Mesothelial cell of epicardium (in vitro differentiated cells): ENCODE measurements around the gene FXYD3. TPM values are rescaled to one million over a fixed set of nuclear protein-coding genes. Genes with fewer than 3 reads are reported as not detected.

Source experiments
- DNase-seq, 2 experiments: peaks; one replicate each; pipeline ENCODE4 v3.0.0; 2021; ENCODE audit warnings: low spot score in 2 of 2; ENCODE audit not compliant: unreplicated experiment in 2 of 2
- H3K27ac Mint-ChIP-seq: 2 replicates; pipeline ENCODE4 v1.8.0; 2021; ENCODE audit warnings: mixed read lengths
- H3K27me3 Mint-ChIP-seq: 2 replicates; pipeline ENCODE4 v1.8.0; 2021; ENCODE audit warnings: low read depth, mixed read lengths
- H3K36me3 Mint-ChIP-seq: 2 replicates; pipeline ENCODE4 v1.8.0; 2021; ENCODE audit warnings: mixed read lengths
- H3K4me1 Mint-ChIP-seq: 2 replicates; pipeline ENCODE4 v1.8.0; 2021; ENCODE audit warnings: mixed read lengths
- H3K4me3 Mint-ChIP-seq: 2 replicates; pipeline ENCODE4 v1.8.0; 2021; ENCODE audit warnings: mild to moderate bottlenecking, moderate library complexity, mixed read lengths
- H3K9me3 Mint-ChIP-seq: 2 replicates; pipeline ENCODE4 v1.8.0; 2021; ENCODE audit warnings: mixed read lengths
- CTCF ChIP-seq: fragments of 200-600 bp; sonication (generic); IDR thresholded peaks from one replicate; pipeline ENCODE4 v1.5.0; 2021; ENCODE audit warnings: antibody characterized with exemption; ENCODE audit not compliant: unreplicated experiment
- total RNA-seq: library from RNA; stranded (reverse); gene quantifications from 3 replicates; pipeline ENCODE4 v1.2.1, GENCODE V29; 2021

The FXYD3 gene
- total RNA-seq, 1 donor from 2014 or later = 5.5 TPM

GRCh38 chr19:35070471-35070870 lies 45.2 kb upstream of the FXYD3 start:
- peaks cover 2% of the 10 kb centered on the region for H3K27me3 Mint-ChIP-seq
- no peak overlapping the region for H3K27ac Mint-ChIP-seq
- H3K4me3 Mint-ChIP-seq = no peak overlapping the region
- no peak for DNase-seq
- no peaks in the 10 kb centered on the region for H3K36me3 Mint-ChIP-seq
- H3K9me3 Mint-ChIP-seq = no peaks in the 10 kb centered on the region
- TF ChIP-seq CTCF = no peak
- H3K4me1 Mint-ChIP-seq = peaks cover 20% of the 10 kb centered on the region

- no peaks in the 10 kb centered on the region for H3K36me3 Mint-ChIP-seq
- H3K9me3 Mint-ChIP-seq = no peaks in the 10 kb centered on the region
- peaks cover 2% of the 10 kb centered on the region for H3K27me3 Mint-ChIP-seq
- H3K27ac Mint-ChIP-seq = no peak overlapping the region
- H3K4me3 Mint-ChIP-seq = no peak overlapping the region
- H3K4me1 Mint-ChIP-seq = peaks cover 9% of the 10 kb centered on the region
- no peak for DNase-seq
- TF ChIP-seq CTCF = no peak
Measured at GRCh38 chr19:35073516-35073915, 42.1 kb upstream of the FXYD3 start.

GRCh38 chr19:35073941-35074340 lies 41.7 kb upstream of the FXYD3 start:
- Mint-ChIP-seq H3K27me3 (peaks cover 4% of the 10 kb centered on the region), H3K4me1 (peaks cover 5% of the 10 kb centered on the region), H3K9me3 (no peaks in the 10 kb centered on the region), H3K4me3 (no peak overlapping the region), H3K36me3 (no peaks in the 10 kb centered on the region), H3K27ac (no peak overlapping the region)
- no peak for DNase-seq
- no peak for TF ChIP-seq CTCF

- TF ChIP-seq CTCF = no peak
- no peaks in the 10 kb centered on the region for H3K9me3 Mint-ChIP-seq
- peaks cover 4% of the 10 kb centered on the region for H3K27me3 Mint-ChIP-seq
- no peak for DNase-seq
- peaks cover under 1% of the 10 kb centered on the region for H3K4me1 Mint-ChIP-seq
- H3K27ac Mint-ChIP-seq = no peak overlapping the region
- H3K36me3 Mint-ChIP-seq = no peaks in the 10 kb centered on the region
- H3K4me3 Mint-ChIP-seq = no peak overlapping the region
Measured at GRCh38 chr19:35074426-35075201, 41.0 kb upstream of the FXYD3 start.

- no peak overlapping the region for H3K27ac Mint-ChIP-seq
- no peaks in the 10 kb centered on the region for H3K4me1 Mint-ChIP-seq
- H3K4me3 Mint-ChIP-seq = no peak overlapping the region
- no peaks in the 10 kb centered on the region for H3K36me3 Mint-ChIP-seq
- no peak for DNase-seq
- H3K27me3 Mint-ChIP-seq = peaks cover 4% of the 10 kb centered on the region
- H3K9me3 Mint-ChIP-seq = no peaks in the 10 kb centered on the region
- TF ChIP-seq CTCF = no peak
Measured at GRCh38 chr19:35075202-35076025, 40.2 kb upstream of the FXYD3 start.
